Astrocyte (in vitro differentiated cells and primary cell): ENCODE results near the gene ABCA3. TPM values are rescaled to one million over a fixed set of nuclear protein-coding genes. Genes with fewer than 3 reads are reported as not detected.

Experiments used
- DNase-seq: peaks from one replicate; pipeline ENCODE4 v3.0.0-alpha.2; 2010; ENCODE audit warnings: low read depth
- FAIRE-seq: peaks from 2 replicates; lab custom pipeline; 2011; peaks lifted over from hg19 to GRCh38; lab: Jason Lieb, UNC
- H2AFZ ChIP-seq: 2 replicates; pipeline ENCODE4 v1.6.0; 2012; ENCODE audit warnings: low read depth, low read length, inconsistent platforms
- H3K27ac ChIP-seq: 2 replicates; pipeline ENCODE4 v1.5.1; 2011; ENCODE audit warnings: low read depth, low read length, inconsistent platforms
- H3K27me3 ChIP-seq: 2 replicates; pipeline ENCODE4 v1.6.0; 2011; ENCODE audit warnings: low read length, inconsistent platforms; ENCODE audit not compliant: insufficient read depth
- H3K36me3 ChIP-seq: 2 replicates; pipeline ENCODE4 v1.5.1; 2011; ENCODE audit warnings: low read length, inconsistent platforms; ENCODE audit not compliant: insufficient read depth
- H3K4me1 ChIP-seq: 2 replicates; pipeline ENCODE4 v1.5.1; 2011; ENCODE audit warnings: low read length, inconsistent platforms; ENCODE audit not compliant: insufficient read depth
- H3K4me2 ChIP-seq: 2 replicates; pipeline ENCODE4 v1.6.0; 2012; ENCODE audit warnings: low read length, inconsistent platforms
- H3K4me3 ChIP-seq: 2 replicates; pipeline ENCODE4 v1.5.1; 2011; ENCODE audit warnings: low read depth, mild to moderate bottlenecking, low read length, inconsistent platforms; ENCODE audit not compliant: insufficient read depth
- H3K79me2 ChIP-seq: 2 replicates; pipeline ENCODE4 v1.6.0; 2012; ENCODE audit warnings: mild to moderate bottlenecking, low read length, inconsistent platforms; ENCODE audit not compliant: insufficient read depth
- H3K9ac ChIP-seq: 2 replicates; pipeline ENCODE4 v1.6.0; 2012; ENCODE audit warnings: mild to moderate bottlenecking, low read length, inconsistent platforms
- H3K9me3 ChIP-seq: 2 replicates; pipeline ENCODE4 v1.5.1; 2012; ENCODE audit warnings: low read depth, mild to moderate bottlenecking, low read length, inconsistent platforms; ENCODE audit not compliant: insufficient read depth
- H4K20me1 ChIP-seq: 2 replicates; pipeline ENCODE4 v1.6.0; 2012; ENCODE audit warnings: low read length, inconsistent platforms; ENCODE audit not compliant: insufficient read depth
- H3K27ac Mint-ChIP-seq: one replicate; pipeline ENCODE4 v1.8.0; 2021; ENCODE audit warnings: mild to moderate bottlenecking, mixed read lengths; ENCODE audit not compliant: unreplicated experiment
- H3K27me3 Mint-ChIP-seq: one replicate; pipeline ENCODE4 v1.8.0; 2021; ENCODE audit warnings: low read depth, mixed read lengths; ENCODE audit not compliant: unreplicated experiment
- H3K36me3 Mint-ChIP-seq: one replicate; pipeline ENCODE4 v1.8.0; 2021; ENCODE audit warnings: low read depth, mixed read lengths; ENCODE audit not compliant: unreplicated experiment
- H3K4me1 Mint-ChIP-seq: one replicate; pipeline ENCODE4 v1.8.0; 2021; ENCODE audit warnings: low read depth, mixed read lengths; ENCODE audit not compliant: unreplicated experiment
- H3K4me3 Mint-ChIP-seq: one replicate; pipeline ENCODE4 v1.8.0; 2021; ENCODE audit warnings: mild to moderate bottlenecking, moderate library complexity, mixed read lengths; ENCODE audit not compliant: unreplicated experiment
- H3K9me3 Mint-ChIP-seq: one replicate; pipeline ENCODE4 v1.8.0; 2021; ENCODE audit warnings: mild to moderate bottlenecking, mixed read lengths; ENCODE audit not compliant: unreplicated experiment
- CTCF ChIP-seq: IDR thresholded peaks from 2 replicates; pipeline ENCODE4 v1.5.1; 2011; ENCODE audit warnings: low read depth, mild to moderate bottlenecking, inconsistent platforms, low read length, moderate library complexity; ENCODE audit not compliant: insufficient read depth
- EZH2 ChIP-seq: IDR thresholded peaks from 2 replicates; pipeline ENCODE4 v1.6.1; 2012; ENCODE audit warnings: mild to moderate bottlenecking, low read length, inconsistent platforms; ENCODE audit not compliant: insufficient read depth
- total RNA-seq: library from RNA; stranded (reverse); gene quantifications from 2 replicates; pipeline ENCODE4 v1.2.1, GENCODE V29; 2021

The ABCA3 gene
- total RNA-seq, 1 donor from 2014 or later = 4.8 TPM

GRCh38 chr16:2235695-2236336 lies 104.7 kb downstream of the ABCA3 start:
- Mint-ChIP-seq H3K27me3 (no peaks in the 10 kb centered on the region), H3K4me1 (no peaks in the 10 kb centered on the region), H3K9me3 (no peaks in the 10 kb centered on the region), H3K4me3 (no peak overlapping the region), H3K36me3 (peaks cover 3% of the 10 kb centered on the region), H3K27ac (peak overlapping the region; percentile 26)
- no peak overlapping the region for H2AFZ ChIP-seq
- peaks cover 4% of the 10 kb centered on the region for H3K27me3 ChIP-seq
- H3K36me3 ChIP-seq = peaks cover 4% of the 10 kb centered on the region
- H3K79me2 ChIP-seq = no peaks in the 10 kb centered on the region
- H3K27ac ChIP-seq = no peak overlapping the region
- no peaks in the 10 kb centered on the region for H3K9me3 ChIP-seq
- peaks cover 33% of the 10 kb centered on the region for H4K20me1 ChIP-seq
- no peak for FAIRE-seq
- no peak overlapping the region for H3K4me3 ChIP-seq
- peak overlapping the region; percentile 81 for H3K4me2 ChIP-seq
- no peak overlapping the region for H3K9ac ChIP-seq
- peaks cover 10% of the 10 kb centered on the region for H3K4me1 ChIP-seq
- TF ChIP-seq EZH2 (no peak), CTCF (no peak)
- DNase-seq = no peak

GRCh38 chr16:2235234-2235651 lies 105.3 kb downstream of the ABCA3 start:
- peaks cover 39% of the 10 kb centered on the region for H4K20me1 ChIP-seq
- no peak for FAIRE-seq
- no peaks in the 10 kb centered on the region for H3K79me2 ChIP-seq
- Mint-ChIP-seq H3K27ac (no peak overlapping the region), H3K4me1 (no peaks in the 10 kb centered on the region), H3K4me3 (no peak overlapping the region), H3K9me3 (no peaks in the 10 kb centered on the region), H3K27me3 (no peaks in the 10 kb centered on the region), H3K36me3 (peaks cover 3% of the 10 kb centered on the region)
- H3K9ac ChIP-seq = no peak overlapping the region
- no peak overlapping the region for H3K4me2 ChIP-seq
- no peak for DNase-seq
- TF ChIP-seq EZH2 (no peak), CTCF (no peak)
- peaks cover 4% of the 10 kb centered on the region for H3K27me3 ChIP-seq
- no peak overlapping the region for H3K27ac ChIP-seq
- no peak overlapping the region for H2AFZ ChIP-seq
- peaks cover 10% of the 10 kb centered on the region for H3K4me1 ChIP-seq
- no peak overlapping the region for H3K4me3 ChIP-seq
- peaks cover 4% of the 10 kb centered on the region for H3K36me3 ChIP-seq
- no peaks in the 10 kb centered on the region for H3K9me3 ChIP-seq

- TF ChIP-seq CTCF (no peak), EZH2 (no peak)
- Histone ChIP-seq H4K20me1 (peaks cover 42% of the 10 kb centered on the region), H3K4me1 (peaks cover 10% of the 10 kb centered on the region), H3K4me2 (no peak overlapping the region), H3K79me2 (no peaks in the 10 kb centered on the region), H3K36me3 (peaks cover 4% of the 10 kb centered on the region), H3K27ac (no peak overlapping the region), H3K9ac (no peak overlapping the region), H3K4me3 (no peak overlapping the region), H3K9me3 (no peaks in the 10 kb centered on the region), H2AFZ (no peak overlapping the region), H3K27me3 (peaks cover 4% of the 10 kb centered on the region)
- H3K9me3 Mint-ChIP-seq = no peaks in the 10 kb centered on the region
- no peaks in the 10 kb centered on the region for H3K4me1 Mint-ChIP-seq
- DNase-seq (no peak), FAIRE-seq (no peak)
- H3K27me3 Mint-ChIP-seq = no peaks in the 10 kb centered on the region
- H3K36me3 Mint-ChIP-seq = peaks cover 6% of the 10 kb centered on the region
- H3K27ac Mint-ChIP-seq = no peak overlapping the region
- no peak overlapping the region for H3K4me3 Mint-ChIP-seq
Observed at GRCh38 chr16:2234813-2235170, 105.7 kb downstream of the ABCA3 start.
